MM.1S (cell line): ENCODE results near the gene ZSCAN20.

Experiments
- DNase-seq: peaks from one replicate; pipeline ENCODE4 v3.0.0-alpha.2; 2015
- H2AFZ ChIP-seq: fragments of 300-600 bp; sonication (generic); 2 replicates; pipeline ENCODE4 v1.6.0; 2016; ENCODE audit warnings: antibody characterized with exemption, low read length
- H3F3A ChIP-seq: fragments of 300-600 bp; sonication (generic); 2 replicates; pipeline ENCODE4 v1.6.1; 2016; ENCODE audit warnings: mild to moderate bottlenecking, antibody characterized with exemption, low read length, moderate library complexity, mixed read lengths; ENCODE audit not compliant: insufficient read depth
- H3K27ac ChIP-seq: fragments of 300-600 bp; sonication (generic); 2 replicates; pipeline ENCODE4 v1.5.1; 2016; ENCODE audit warnings: mild to moderate bottlenecking, low read length
- H3K27me3 ChIP-seq: fragments of 300-600 bp; sonication (generic); replicated peaks from 2 replicates; pipeline ENCODE4 v1.6.0; 2016; ENCODE audit warnings: low read length; ENCODE audit not compliant: insufficient read depth
- H3K36me3 ChIP-seq: fragments of 300-600 bp; sonication (generic); replicated peaks from 2 replicates; pipeline ENCODE4 v1.6.1; 2016; ENCODE audit warnings: mild to moderate bottlenecking, low read length, mixed read lengths; ENCODE audit not compliant: insufficient read depth
- H3K4me1 ChIP-seq: fragments of 300-600 bp; sonication (generic); 2 replicates; pipeline ENCODE4 v1.6.1; 2016; ENCODE audit warnings: low read length, mixed read lengths
- H3K4me2 ChIP-seq: fragments of 300-600 bp; sonication (generic); 2 replicates; pipeline ENCODE4 v1.6.0; 2016; ENCODE audit warnings: low read depth, low read length
- H3K4me3 ChIP-seq: fragments of 300-600 bp; sonication (generic); 2 replicates; pipeline ENCODE4 v1.5.1; 2016; ENCODE audit warnings: low read length, mixed read lengths
- H3K79me2 ChIP-seq: fragments of 300-600 bp; sonication (generic); 2 replicates; pipeline ENCODE4 v1.6.1; 2016; ENCODE audit warnings: mixed run types, low read length, mixed read lengths
- H3K9ac ChIP-seq: fragments of 300-600 bp; sonication (generic); 2 replicates; pipeline ENCODE4 v1.6.1; 2016; ENCODE audit warnings: low read length, mixed read lengths
- H3K9me2 ChIP-seq: fragments of 300-600 bp; sonication (generic); replicated peaks from 2 replicates; pipeline ENCODE4 v1.6.1; 2016; ENCODE audit warnings: mild to moderate bottlenecking, low read length, mixed read lengths; ENCODE audit not compliant: insufficient read depth
- H3K9me3 ChIP-seq: fragments of 300-600 bp; sonication (generic); replicated peaks from 2 replicates; pipeline ENCODE4 v1.6.1; 2016; ENCODE audit warnings: mild to moderate bottlenecking, low read length, mixed read lengths; ENCODE audit not compliant: insufficient read depth
- H4K20me1 ChIP-seq: fragments of 300-600 bp; sonication (generic); 2 replicates; pipeline ENCODE4 v1.6.1; 2016; ENCODE audit warnings: mild to moderate bottlenecking, low read length, moderate library complexity, mixed read lengths; ENCODE audit not compliant: insufficient read depth
- EZH2 ChIP-seq: fragments of 300-600 bp; sonication (generic); optimal IDR thresholded peaks from 2 replicates; pipeline ENCODE3; 2017; ENCODE audit warnings: low read depth, mild to moderate bottlenecking, antibody characterized with exemption, low read length, mixed read lengths
- EZH2phosphoT487 ChIP-seq: fragments of 300-600 bp; sonication (generic); IDR thresholded peaks from 2 replicates; pipeline ENCODE4 v1.6.1; 2018; ENCODE audit warnings: antibody characterized with exemption, low read length
- TF ChIP-seq, protein P1 (sequence below): fragments of 300-600 bp; sonication (generic); IDR thresholded peaks from 2 replicates; pipeline ENCODE4 v1.5.1; 2016; ENCODE audit warnings: antibody characterized with exemption, low read length, mixed read lengths

ZSCAN20 gene

DNA sequence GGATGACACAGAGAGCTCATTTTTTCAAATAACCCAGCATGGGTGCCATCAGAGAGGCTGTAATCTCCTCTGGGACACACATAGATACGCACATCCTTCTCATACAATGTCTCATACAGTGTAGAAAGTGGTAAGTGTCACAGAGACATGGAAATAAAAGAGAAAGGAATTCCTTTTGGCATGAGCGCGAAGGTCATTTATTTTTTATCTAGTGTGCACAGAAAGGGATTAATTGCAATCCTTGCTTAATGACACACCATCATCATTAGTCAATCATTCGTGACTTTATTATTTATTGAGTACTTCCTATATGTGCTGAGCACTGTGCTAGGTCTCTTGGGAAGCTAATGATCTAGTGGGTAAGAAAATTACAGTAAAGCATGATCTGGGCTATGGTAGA is 5.0 kb downstream of the ZSCAN20 start:
- no peaks in the 10 kb centered on the region for H3K9me2 ChIP-seq
- no peak for DNase-seq
- no peaks in the 10 kb centered on the region for H4K20me1 ChIP-seq
- H3K4me1 ChIP-seq: no peaks in the 10 kb centered on the region
- H3K79me2 ChIP-seq: 0 out of 2 replicates have a peak, but pooled peaks cover 4% of the 10 kb centered on the region
- H3F3A ChIP-seq: no peaks in the 10 kb centered on the region
- H3K36me3 ChIP-seq: no peaks in the 10 kb centered on the region
- no peak overlapping the region for H3K4me2 ChIP-seq
- no peak overlapping the region for H3K9ac ChIP-seq
- H3K4me3 ChIP-seq: no peak overlapping the region
- no peaks in the 10 kb centered on the region for H3K27me3 ChIP-seq
- H3K27ac ChIP-seq: no peak overlapping the region
- no peak overlapping the region for H2AFZ ChIP-seq
- TF ChIP-seq, protein P1, sequence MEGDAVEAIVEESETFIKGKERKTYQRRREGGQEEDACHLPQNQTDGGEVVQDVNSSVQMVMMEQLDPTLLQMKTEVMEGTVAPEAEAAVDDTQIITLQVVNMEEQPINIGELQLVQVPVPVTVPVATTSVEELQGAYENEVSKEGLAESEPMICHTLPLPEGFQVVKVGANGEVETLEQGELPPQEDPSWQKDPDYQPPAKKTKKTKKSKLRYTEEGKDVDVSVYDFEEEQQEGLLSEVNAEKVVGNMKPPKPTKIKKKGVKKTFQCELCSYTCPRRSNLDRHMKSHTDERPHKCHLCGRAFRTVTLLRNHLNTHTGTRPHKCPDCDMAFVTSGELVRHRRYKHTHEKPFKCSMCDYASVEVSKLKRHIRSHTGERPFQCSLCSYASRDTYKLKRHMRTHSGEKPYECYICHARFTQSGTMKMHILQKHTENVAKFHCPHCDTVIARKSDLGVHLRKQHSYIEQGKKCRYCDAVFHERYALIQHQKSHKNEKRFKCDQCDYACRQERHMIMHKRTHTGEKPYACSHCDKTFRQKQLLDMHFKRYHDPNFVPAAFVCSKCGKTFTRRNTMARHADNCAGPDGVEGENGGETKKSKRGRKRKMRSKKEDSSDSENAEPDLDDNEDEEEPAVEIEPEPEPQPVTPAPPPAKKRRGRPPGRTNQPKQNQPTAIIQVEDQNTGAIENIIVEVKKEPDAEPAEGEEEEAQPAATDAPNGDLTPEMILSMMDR: no peak
- no peaks in the 10 kb centered on the region for H3K9me3 ChIP-seq

DNA sequence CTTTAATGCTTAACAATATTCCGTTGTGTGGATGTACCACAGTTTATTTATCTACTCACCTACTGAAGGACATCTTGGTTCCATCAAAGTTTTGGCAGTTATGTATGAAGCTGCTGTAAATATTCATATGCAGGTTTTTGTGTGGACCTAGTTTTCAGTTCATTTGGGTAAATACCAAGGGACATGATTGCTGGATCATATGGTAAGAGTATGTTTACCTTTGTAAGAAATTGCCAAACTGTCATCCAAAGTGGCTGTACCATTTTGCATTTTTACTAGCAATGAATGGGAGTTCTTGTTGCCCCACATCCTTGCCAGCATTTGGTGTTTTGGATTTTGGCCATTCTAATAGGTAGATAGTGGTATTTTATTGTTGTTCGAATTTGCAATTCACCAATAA is 10.0 kb downstream of the ZSCAN20 start:
- Histone ChIP-seq H3K4me3 (no peak overlapping the region), H3K36me3 (no peaks in the 10 kb centered on the region), H3K4me1 (no peaks in the 10 kb centered on the region), H3K9ac (no peak overlapping the region), H4K20me1 (no peaks in the 10 kb centered on the region), H2AFZ (no peak overlapping the region), H3K79me2 (no peaks in the 10 kb centered on the region), H3K27ac (no peak overlapping the region), H3K9me2 (no peaks in the 10 kb centered on the region), H3K4me2 (no peak overlapping the region), H3F3A (no peaks in the 10 kb centered on the region), H3K9me3 (no peaks in the 10 kb centered on the region), H3K27me3 (no peaks in the 10 kb centered on the region)
- TF ChIP-seq, protein P1: no peak
- TF ChIP-seq EZH2phosphoT487: no peak
- TF ChIP-seq EZH2: no peak
- no peak for DNase-seq

DNA sequence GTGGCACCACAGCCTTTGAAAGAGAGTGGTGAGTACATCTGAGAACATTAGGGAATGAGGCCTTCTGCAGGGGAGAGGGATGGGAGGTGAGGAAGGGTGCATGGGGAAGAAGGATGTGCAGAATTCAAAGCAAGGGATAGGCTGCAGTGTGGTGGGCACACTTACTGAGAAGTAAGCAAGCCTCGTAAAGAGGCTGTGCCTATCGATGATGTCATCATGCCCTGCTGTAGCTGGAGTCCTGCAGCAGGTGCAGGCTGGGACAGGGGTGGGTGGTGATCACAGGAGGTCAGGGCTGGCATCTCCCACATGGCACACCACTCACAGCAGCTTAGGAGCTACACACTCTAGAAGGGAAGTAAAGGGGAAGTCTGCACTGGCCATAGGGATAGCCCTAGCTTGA is 16.2 kb downstream of the ZSCAN20 start:
- Histone ChIP-seq H3K9ac (no peak overlapping the region), H3K27me3 (no peaks in the 10 kb centered on the region), H3K79me2 (no peaks in the 10 kb centered on the region), H3K9me2 (no peaks in the 10 kb centered on the region), H2AFZ (no peak overlapping the region), H3K27ac (no peak overlapping the region), H3K4me2 (no peak overlapping the region), H3K9me3 (no peaks in the 10 kb centered on the region), H3K4me3 (no peak overlapping the region), H3K4me1 (no peaks in the 10 kb centered on the region), H3K36me3 (no peaks in the 10 kb centered on the region), H3F3A (no peaks in the 10 kb centered on the region), H4K20me1 (no peaks in the 10 kb centered on the region)
- DNase-seq: no peak
- TF ChIP-seq EZH2phosphoT487 (no peak), EZH2 (no peak)
- TF ChIP-seq, protein P1: no peak

DNA sequence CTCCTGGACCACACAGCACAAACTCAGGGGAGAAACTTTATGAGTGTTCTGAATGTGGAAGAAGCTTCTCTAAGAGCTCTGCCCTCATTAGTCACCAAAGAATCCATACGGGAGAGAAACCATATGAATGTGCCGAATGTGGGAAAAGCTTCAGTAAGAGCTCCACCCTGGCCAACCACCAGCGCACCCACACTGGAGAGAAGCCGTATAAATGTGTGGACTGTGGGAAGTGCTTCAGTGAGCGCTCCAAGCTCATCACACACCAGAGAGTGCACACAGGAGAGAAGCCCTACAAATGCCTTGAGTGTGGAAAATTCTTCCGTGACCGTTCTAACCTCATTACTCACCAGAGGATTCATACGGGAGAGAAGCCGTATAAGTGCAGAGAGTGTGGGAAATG is 22.5 kb downstream of the ZSCAN20 start:
- no peaks in the 10 kb centered on the region for H3K4me1 ChIP-seq
- no peaks in the 10 kb centered on the region for H3K9me2 ChIP-seq
- H3K9me3 ChIP-seq: no peaks in the 10 kb centered on the region
- H3K36me3 ChIP-seq: no peaks in the 10 kb centered on the region
- no peaks in the 10 kb centered on the region for H3K27me3 ChIP-seq
- H3K79me2 ChIP-seq: no peaks in the 10 kb centered on the region
- no peak overlapping the region for H3K27ac ChIP-seq
- H3K4me3 ChIP-seq: no peak overlapping the region
- no peak overlapping the region for H3K4me2 ChIP-seq
- no peak overlapping the region for H2AFZ ChIP-seq
- no peak for TF ChIP-seq EZH2
- TF ChIP-seq EZH2phosphoT487: no peak
- TF ChIP-seq, protein P1: no peak
- no peak for DNase-seq
- no peak overlapping the region for H3K9ac ChIP-seq
- no peaks in the 10 kb centered on the region for H4K20me1 ChIP-seq
- H3F3A ChIP-seq: no peaks in the 10 kb centered on the region
